Activated CD8-positive, alpha-beta T cell treated with anti-CD3 and anti-CD28 coated beads for 36 hours (primary cell): ENCODE measurements around the gene IL17A. TPM values are rescaled to one million over a fixed set of nuclear protein-coding genes. Genes with fewer than 3 reads are reported as not detected.

Experiments used
- ATAC-seq: fragments of 200-7000 bp; cut with Tn5 transposase; one replicate; pipeline ENCODE4 v1.10.0; 2021; ENCODE audit warnings: mild to moderate bottlenecking, moderate library complexity
- CTCF ChIA-PET: fragments of 350-600 bp; sonication (Branson Sonifier 250); formaldehyde crosslinking; loops from one replicate; lab custom pipeline; 2021; ENCODE audit warnings: antibody characterized with exemption; lab: Charles Lee
- POLR2A ChIA-PET: fragments of 350-600 bp; sonication (Branson Sonifier 250); formaldehyde crosslinking; loops from one replicate; lab custom pipeline; 2021; ENCODE audit warnings: antibody characterized with exemption; lab: Charles Lee
- DNase-seq: peaks from one replicate; pipeline ENCODE4 v3.0.0-alpha.2; 2020
- H3K27ac Mint-ChIP-seq: one replicate; pipeline ENCODE4 v1.8.0; 2021; ENCODE audit warnings: mild to moderate bottlenecking, mixed read lengths
- H3K27me3 Mint-ChIP-seq: one replicate; pipeline ENCODE4 v1.8.0; 2021; ENCODE audit warnings: mixed read lengths
- H3K36me3 Mint-ChIP-seq: one replicate; pipeline ENCODE4 v1.8.0; 2021; ENCODE audit warnings: low read depth, mixed read lengths
- H3K4me1 Mint-ChIP-seq: one replicate; pipeline ENCODE4 v1.8.0; 2021; ENCODE audit warnings: low read depth, mixed read lengths
- H3K4me3 Mint-ChIP-seq: one replicate; pipeline ENCODE4 v1.8.0; 2021; ENCODE audit warnings: mild to moderate bottlenecking, moderate library complexity, mixed read lengths
- H3K9me3 Mint-ChIP-seq: one replicate; pipeline ENCODE4 v1.8.0; 2021; ENCODE audit warnings: mixed read lengths
- intact Hi-C: fragments of 100-400 bp; cut with micrococcal nuclease; formaldehyde crosslinking; loops from one replicate; pipeline ENCODE4 v1.10.0; 2022
- total RNA-seq, 2 experiments: library from RNA; stranded (reverse); gene quantifications; one replicate each; pipeline ENCODE4 v1.2.3, GENCODE V29; 2021
- TF ChIP-seq, protein P1 (sequence below): fragments of 200-600 bp; IDR thresholded peaks from one replicate; pipeline ENCODE4 v1.8.0; 2022; ENCODE audit warnings: antibody characterized with exemption, mild to moderate bottlenecking

The IL17A gene
- total RNA-seq, 2 experiments from 2014 or later: not detected

DNA sequence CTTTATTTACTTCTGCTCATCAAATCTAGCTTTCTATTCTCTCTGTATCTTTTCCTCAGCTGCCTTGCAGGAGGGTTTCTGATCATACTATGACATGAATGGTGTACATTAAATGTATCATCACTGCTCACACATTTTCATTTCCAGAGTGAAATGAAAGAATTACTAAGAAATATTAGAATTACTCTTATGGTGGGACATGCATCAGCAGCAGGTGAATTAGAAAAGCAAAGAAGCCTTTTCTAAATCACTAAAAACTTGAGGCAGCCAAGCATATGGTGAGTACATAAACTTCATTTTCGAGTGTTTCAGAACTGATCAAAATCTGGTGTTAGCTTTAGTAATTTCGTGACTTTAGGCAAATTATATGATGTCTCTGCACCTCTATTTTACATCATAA is 23.6 kb downstream of the IL17A start:
- no peaks in the 10 kb centered on the region for H3K9me3 Mint-ChIP-seq
- POLR2A ChIA-PET: interaction anchor here (0.6 kb wide), 1 partner anchor 74 kb away, joined by 4 read pairs; no protein-coding TSS in a partner anchor
- intact Hi-C loops: no loop called here
- TF ChIP-seq, protein P1, sequence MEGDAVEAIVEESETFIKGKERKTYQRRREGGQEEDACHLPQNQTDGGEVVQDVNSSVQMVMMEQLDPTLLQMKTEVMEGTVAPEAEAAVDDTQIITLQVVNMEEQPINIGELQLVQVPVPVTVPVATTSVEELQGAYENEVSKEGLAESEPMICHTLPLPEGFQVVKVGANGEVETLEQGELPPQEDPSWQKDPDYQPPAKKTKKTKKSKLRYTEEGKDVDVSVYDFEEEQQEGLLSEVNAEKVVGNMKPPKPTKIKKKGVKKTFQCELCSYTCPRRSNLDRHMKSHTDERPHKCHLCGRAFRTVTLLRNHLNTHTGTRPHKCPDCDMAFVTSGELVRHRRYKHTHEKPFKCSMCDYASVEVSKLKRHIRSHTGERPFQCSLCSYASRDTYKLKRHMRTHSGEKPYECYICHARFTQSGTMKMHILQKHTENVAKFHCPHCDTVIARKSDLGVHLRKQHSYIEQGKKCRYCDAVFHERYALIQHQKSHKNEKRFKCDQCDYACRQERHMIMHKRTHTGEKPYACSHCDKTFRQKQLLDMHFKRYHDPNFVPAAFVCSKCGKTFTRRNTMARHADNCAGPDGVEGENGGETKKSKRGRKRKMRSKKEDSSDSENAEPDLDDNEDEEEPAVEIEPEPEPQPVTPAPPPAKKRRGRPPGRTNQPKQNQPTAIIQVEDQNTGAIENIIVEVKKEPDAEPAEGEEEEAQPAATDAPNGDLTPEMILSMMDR: no peak
- DNase-seq (no peak), ATAC-seq (no peak)
- no peak overlapping the region for H3K4me3 Mint-ChIP-seq
- H3K27me3 Mint-ChIP-seq: peaks cover 24% of the 10 kb centered on the region
- CTCF ChIA-PET: interaction anchor here (5.9 kb wide), 1 partner anchor 53 kb away, joined by 45 read pairs; no protein-coding TSS in a partner anchor
- H3K4me1 Mint-ChIP-seq: peaks cover 5% of the 10 kb centered on the region
- H3K27ac Mint-ChIP-seq: no peak overlapping the region
- H3K36me3 Mint-ChIP-seq: no peaks in the 10 kb centered on the region

DNA sequence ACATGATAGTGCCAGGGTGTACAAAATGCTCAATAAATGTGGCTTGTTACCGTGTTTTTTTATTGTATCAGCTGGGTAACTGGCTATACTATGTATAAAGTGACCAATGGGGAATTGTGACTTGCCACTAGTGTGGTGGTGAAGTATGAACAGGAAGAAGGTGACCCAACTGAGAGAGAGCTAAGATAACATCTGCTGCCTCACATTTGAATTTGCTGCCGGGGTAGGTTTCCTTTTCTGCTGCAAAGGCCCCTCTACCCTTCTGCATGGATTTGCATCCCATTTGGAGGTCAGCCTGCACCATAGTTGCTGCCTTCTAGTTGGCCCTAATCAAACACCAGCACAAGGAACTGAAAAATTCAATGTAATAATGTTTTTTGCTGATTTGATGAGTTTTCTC is 24.1 kb downstream of the IL17A start:
- Mint-ChIP-seq H3K4me3 (no peak overlapping the region), H3K36me3 (no peaks in the 10 kb centered on the region), H3K4me1 (peaks cover 5% of the 10 kb centered on the region), H3K27me3 (peaks cover 24% of the 10 kb centered on the region), H3K9me3 (no peaks in the 10 kb centered on the region), H3K27ac (no peak overlapping the region)
- intact Hi-C loops: no loop called here
- POLR2A ChIA-PET: interaction anchor here (0.6 kb wide), 1 partner anchor 74 kb away, joined by 4 read pairs; no protein-coding TSS in a partner anchor
- CTCF ChIA-PET: interaction anchor here (0.5 to 5.9 kb wide), 2 partner anchors 53 to 449 kb away, joined by 3 to 45 read pairs; no protein-coding TSS in a partner anchor
- no peak for ATAC-seq
- DNase-seq: no peak
- TF ChIP-seq, protein P1: no peak

DNA sequence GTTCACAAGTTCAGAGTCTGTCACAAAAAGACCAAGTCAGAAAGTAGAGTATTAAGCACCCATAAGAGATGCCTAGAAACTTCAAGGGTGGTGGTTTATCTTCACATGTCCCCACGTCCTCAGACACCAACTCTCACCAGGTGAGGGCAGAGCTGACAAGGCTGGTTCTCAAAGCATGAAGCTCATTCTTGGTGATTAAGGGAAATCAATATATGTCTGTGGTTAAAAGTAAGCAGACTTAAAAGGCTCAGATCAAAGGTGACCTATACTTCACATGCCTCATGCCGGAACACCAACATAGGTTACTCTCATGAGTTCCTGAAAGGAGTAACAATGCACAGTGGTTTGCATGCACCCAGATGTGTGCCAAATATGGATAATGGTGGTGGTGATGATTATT is 27.0 kb downstream of the IL17A start:
- Mint-ChIP-seq H3K27me3 (peaks cover 20% of the 10 kb centered on the region), H3K4me1 (peaks cover 5% of the 10 kb centered on the region), H3K9me3 (no peaks in the 10 kb centered on the region), H3K4me3 (no peak overlapping the region), H3K36me3 (no peaks in the 10 kb centered on the region), H3K27ac (no peak overlapping the region)
- DNase-seq: peak; percentile 61
- ChIA-PET POLR2A (interaction anchor here (2.0 kb wide), 1 partner anchor 50 kb away, joined by 7 read pairs; no protein-coding TSS in a partner anchor), CTCF (interaction anchor here (0.8 to 5.9 kb wide), 8 partner anchors 13 to 186 kb away, joined by 3 to 45 read pairs (median 3); no protein-coding TSS in a partner anchor)
- intact Hi-C loops: no loop called here
- peak; percentile 84 for ATAC-seq
- TF ChIP-seq, protein P1: no peak

DNA sequence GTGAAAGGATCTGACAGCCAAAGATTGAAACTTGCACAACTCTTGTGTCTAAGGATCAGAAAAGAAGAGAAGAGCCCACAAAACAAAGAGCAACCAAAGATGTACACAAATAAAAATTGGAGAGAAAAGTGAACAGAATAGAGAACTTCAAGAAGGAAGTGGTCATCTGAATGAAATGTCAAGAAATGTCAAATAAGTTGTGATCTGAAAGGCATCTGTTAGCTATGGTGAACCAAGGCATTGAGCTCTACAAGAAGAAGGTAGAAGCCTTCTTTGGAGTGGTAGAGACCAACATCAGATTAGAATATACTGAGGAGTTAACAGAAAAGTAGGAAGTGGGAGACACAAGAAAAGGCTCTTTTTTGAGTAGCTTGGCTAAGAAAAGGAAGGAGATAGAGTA is 29.6 kb downstream of the IL17A start:
- TF ChIP-seq, protein P1: no peak
- ATAC-seq (no peak), DNase-seq (no peak)
- no peaks in the 10 kb centered on the region for H3K9me3 Mint-ChIP-seq
- intact Hi-C loops: no loop called here
- H3K4me1 Mint-ChIP-seq: peaks cover 5% of the 10 kb centered on the region
- no peak overlapping the region for H3K4me3 Mint-ChIP-seq
- ChIA-PET CTCF (interaction anchor here (1.1 kb wide), 1 partner anchor 26 kb away, joined by 3 read pairs; no protein-coding TSS in a partner anchor), POLR2A (no interaction called here)
- H3K27me3 Mint-ChIP-seq: peaks cover 15% of the 10 kb centered on the region
- no peak overlapping the region for H3K27ac Mint-ChIP-seq
- no peaks in the 10 kb centered on the region for H3K36me3 Mint-ChIP-seq

DNA sequence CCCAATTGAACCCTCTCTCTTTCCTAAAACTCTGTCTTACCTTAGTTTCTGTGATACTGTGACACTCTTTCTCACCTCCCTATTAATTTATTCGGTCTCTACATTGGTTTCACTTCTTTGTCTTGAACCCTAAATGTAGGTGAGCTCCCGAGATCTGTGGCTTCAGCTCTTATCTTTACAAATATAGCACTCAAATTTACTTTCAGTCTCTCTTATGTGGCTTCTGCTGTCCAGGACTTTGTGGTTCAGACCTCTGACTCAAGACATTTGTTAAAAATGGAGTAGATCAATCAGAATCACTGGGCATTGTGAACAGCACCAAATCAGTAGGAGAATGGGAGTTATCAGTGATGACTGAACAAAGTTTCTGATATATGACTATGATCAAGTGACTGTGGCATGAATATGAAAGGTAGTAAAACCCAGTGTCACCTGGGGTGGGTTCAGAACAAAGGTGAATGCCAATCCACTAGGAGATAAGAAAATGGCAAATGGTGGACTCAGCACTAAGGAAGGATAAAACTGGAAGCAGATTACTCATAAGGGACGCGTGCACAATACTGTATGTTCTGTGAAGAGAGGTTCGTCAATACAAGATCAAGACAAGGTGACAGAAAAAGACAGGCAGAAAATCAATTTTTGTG is 30.9 kb downstream of the IL17A start:
- intact Hi-C loops: no loop called here
- Mint-ChIP-seq H3K4me1 (peaks cover 13% of the 10 kb centered on the region), H3K9me3 (no peaks in the 10 kb centered on the region), H3K4me3 (no peak overlapping the region), H3K27ac (no peak overlapping the region), H3K36me3 (no peaks in the 10 kb centered on the region), H3K27me3 (peaks cover 15% of the 10 kb centered on the region)
- TF ChIP-seq, protein P1: no peak
- POLR2A ChIA-PET: no interaction called here
- CTCF ChIA-PET: interaction anchor here (1.0 to 1.1 kb wide), 2 partner anchors 25 to 47 kb away, joined by 3 read pairs; no protein-coding TSS in a partner anchor
- no peak for DNase-seq
- no peak for ATAC-seq
